Measurements from ENCODE around the gene GMCL1.

GMCL1 gene

DNA sequence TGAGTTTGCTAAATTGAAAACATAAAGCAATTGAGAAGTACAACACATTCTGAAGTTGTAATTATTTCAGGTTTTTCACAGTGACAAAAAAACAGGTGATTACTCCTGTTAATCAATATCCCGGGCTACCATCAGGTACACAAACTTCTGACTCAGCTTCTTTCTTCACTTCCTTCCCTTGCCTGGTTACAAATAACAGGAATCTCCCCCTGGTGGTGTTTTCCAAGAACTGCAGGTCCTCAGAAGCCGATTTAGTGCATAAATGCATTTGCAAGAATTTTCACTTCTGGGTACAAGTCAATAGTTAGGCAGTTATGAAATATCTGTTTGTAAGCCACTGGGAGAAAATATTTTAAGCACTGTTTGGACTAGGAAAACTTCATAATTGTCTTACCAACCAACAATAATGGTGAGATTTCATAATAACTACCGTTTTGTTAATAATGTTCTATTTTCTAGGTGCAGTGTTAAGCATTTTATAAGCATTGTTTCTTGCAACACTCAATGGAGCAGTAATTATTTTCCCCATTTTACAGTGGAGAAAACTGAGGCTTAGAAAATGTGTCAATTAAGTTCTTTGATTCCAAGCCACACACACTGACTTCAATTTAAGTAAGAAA lies 12.4 kb upstream of the GMCL1 start:
- TF ChIP-seq, protein P1, sequence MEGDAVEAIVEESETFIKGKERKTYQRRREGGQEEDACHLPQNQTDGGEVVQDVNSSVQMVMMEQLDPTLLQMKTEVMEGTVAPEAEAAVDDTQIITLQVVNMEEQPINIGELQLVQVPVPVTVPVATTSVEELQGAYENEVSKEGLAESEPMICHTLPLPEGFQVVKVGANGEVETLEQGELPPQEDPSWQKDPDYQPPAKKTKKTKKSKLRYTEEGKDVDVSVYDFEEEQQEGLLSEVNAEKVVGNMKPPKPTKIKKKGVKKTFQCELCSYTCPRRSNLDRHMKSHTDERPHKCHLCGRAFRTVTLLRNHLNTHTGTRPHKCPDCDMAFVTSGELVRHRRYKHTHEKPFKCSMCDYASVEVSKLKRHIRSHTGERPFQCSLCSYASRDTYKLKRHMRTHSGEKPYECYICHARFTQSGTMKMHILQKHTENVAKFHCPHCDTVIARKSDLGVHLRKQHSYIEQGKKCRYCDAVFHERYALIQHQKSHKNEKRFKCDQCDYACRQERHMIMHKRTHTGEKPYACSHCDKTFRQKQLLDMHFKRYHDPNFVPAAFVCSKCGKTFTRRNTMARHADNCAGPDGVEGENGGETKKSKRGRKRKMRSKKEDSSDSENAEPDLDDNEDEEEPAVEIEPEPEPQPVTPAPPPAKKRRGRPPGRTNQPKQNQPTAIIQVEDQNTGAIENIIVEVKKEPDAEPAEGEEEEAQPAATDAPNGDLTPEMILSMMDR (conservative IDR thresholded peaks at IDR 0.05; ENCODE audit: low read depth, low read length), result peak; percentile 97
- H3K36me3 ChIP-seq (ENCODE audit: insufficient read depth), result no peaks in the 10 kb centered on the region
- no peaks in the 10 kb centered on the region for H4K20me1 ChIP-seq (ENCODE audit: insufficient read depth)
- H3K4me2 ChIP-seq, result peak overlapping the region; percentile 29; the same call in 1 of the 2 replicates
- H2AFZ ChIP-seq (ENCODE audit: low read depth), result no peak overlapping the region
- H3K27ac ChIP-seq, result no peak overlapping the region
- no peak overlapping the region for H3K9ac ChIP-seq
- H3K4me3 ChIP-seq (IDR thresholded peaks at IDR 0.05; ENCODE audit: insufficient read depth, low read depth, low read length), result no peak overlapping the region
- H3K79me2 ChIP-seq (ENCODE audit: insufficient read depth, low read depth), result no peaks in the 10 kb centered on the region
- H3K4me1 ChIP-seq (ENCODE audit: low read depth, poor library complexity, severe bottlenecking), result peaks cover 14% of the 10 kb centered on the region
- no peaks in the 10 kb centered on the region for H3K27me3 ChIP-seq (ENCODE audit: insufficient read depth, low read depth)

DNA sequence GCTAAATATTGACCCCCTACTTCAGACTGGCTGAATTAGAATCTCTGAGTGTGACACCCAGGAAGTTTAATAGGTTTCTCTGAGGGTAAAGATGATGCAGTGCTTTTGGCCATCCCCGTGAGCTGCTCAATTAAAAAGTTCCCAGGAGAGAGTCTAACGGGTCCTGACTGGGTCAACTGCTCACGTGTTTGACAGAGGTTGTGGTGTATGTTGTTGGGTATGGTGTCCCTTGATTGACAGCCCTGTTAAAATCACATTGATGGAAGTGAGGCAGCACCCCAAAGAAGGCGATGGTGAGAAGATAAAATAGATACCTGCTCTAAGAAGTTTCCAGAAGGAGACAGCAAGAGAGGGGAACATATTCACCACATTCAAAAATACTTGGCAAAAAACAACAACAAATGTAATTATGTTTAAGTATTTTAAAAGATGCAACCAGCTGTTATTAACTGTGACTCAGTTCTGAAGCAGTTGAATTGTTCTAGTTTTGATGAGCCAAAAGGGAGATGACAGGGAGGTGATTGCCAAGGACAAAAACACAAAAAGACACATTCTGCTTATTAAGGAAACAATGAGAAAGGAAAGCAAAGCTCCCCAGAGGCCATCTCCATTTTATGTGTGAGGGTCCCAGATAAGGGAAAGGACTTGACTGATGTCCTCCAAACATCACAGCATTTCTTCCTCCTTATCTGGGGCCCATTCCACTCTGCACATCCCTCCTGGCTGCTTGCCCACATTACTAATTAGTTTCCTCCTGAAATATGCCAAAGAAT lies 11.5 kb upstream of the GMCL1 start:
- no peak overlapping the region for H3K9ac ChIP-seq

DNA sequence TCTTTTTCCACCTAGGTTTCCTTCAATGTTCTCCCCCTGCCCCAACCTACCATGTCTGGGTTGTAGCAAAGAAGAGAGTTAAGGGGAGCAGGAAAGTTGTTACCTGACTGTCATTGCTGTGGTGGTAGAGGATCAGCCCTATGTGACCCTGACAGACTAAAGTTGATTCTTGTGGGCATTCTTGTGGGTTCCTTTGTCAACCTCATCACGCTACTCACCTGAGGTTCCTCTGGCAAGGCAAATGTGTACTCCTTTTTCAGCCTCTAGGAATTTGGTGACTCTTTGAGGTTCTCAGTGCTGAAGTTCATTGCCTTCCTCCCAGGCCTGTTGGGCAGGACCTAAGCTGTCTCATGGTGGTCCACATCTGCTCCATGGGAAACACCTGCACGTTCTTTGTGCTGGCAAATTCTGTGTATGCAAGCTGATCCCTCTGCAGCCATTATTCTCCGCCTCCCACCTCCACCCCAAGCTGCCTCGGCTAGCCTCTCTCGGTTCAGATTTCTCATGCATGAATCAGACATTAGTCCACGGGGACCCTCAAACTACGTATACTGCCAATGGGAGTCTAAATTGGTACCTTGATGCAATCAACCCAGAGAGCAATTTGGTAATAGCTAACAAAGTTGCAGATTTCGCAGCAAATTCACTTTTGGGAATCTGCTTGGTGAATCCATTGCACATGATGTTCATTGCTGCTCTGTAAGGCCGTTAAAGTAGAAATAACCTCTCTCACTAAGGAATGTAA lies 1.5 kb upstream of the GMCL1 start:
- peaks cover 32% of the 10 kb centered on the region for H3K4me1 ChIP-seq (ENCODE audit: low read depth, poor library complexity, severe bottlenecking)
- H3K36me3 ChIP-seq (ENCODE audit: insufficient read depth), result no peaks in the 10 kb centered on the region
- H3K79me2 ChIP-seq (ENCODE audit: insufficient read depth, low read depth), result peaks cover 29% of the 10 kb centered on the region
- no peak overlapping the region for H3K9ac ChIP-seq
- no peak overlapping the region for H3K4me3 ChIP-seq (IDR thresholded peaks at IDR 0.05; ENCODE audit: insufficient read depth, low read depth, low read length)
- H3K4me2 ChIP-seq, result peak overlapping the region; percentile 94; the same call in 1 of the 2 replicates
- H4K20me1 ChIP-seq (ENCODE audit: insufficient read depth), result no peaks in the 10 kb centered on the region
- H3K27me3 ChIP-seq (ENCODE audit: insufficient read depth, low read depth), result no peaks in the 10 kb centered on the region
- H3K27ac ChIP-seq, result no peak overlapping the region
- peak overlapping the region; percentile 92; the same call in 1 of the 2 replicates for H2AFZ ChIP-seq (ENCODE audit: low read depth)
- TF ChIP-seq, protein P1 (conservative IDR thresholded peaks at IDR 0.05; ENCODE audit: low read depth, low read length), result no peak

More for the DNA sequence above, 11.5 kb upstream of the GMCL1 start:
- TF ChIP-seq, protein P1 (conservative IDR thresholded peaks at IDR 0.05; ENCODE audit: low read depth, low read length), result no peak
- Histone ChIP-seq H3K4me2 (no peak overlapping the region), H3K4me3 (IDR thresholded peaks at IDR 0.05; ENCODE audit: insufficient read depth, low read depth, low read length) (no peak overlapping the region), H3K4me1 (ENCODE audit: low read depth, poor library complexity, severe bottlenecking) (peaks cover 14% of the 10 kb centered on the region), H3K27ac (no peak overlapping the region), H3K36me3 (ENCODE audit: insufficient read depth) (no peaks in the 10 kb centered on the region), H3K79me2 (ENCODE audit: insufficient read depth, low read depth) (no peaks in the 10 kb centered on the region), H2AFZ (ENCODE audit: low read depth) (no peak overlapping the region), H3K27me3 (ENCODE audit: insufficient read depth, low read depth) (no peaks in the 10 kb centered on the region), H4K20me1 (ENCODE audit: insufficient read depth) (no peaks in the 10 kb centered on the region)

DNA sequence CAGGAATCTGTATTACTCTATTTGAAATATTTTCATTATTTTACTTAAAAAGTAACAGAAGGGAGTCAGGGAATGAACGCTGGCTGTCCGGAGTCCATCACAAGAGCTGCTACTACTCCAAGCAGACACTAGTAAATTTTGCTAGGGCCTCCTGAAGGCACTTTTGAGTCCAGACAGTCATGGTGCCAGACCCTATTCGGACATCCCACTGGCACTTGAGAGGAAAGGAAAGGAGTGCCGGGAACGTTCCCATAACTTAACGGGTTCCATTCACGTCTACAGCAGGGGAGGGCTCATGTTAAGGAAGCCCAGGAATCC lies 563 bp upstream of the GMCL1 start:
- TF ChIP-seq, protein P1 (conservative IDR thresholded peaks at IDR 0.05; ENCODE audit: low read depth, low read length), result no peak
- Histone ChIP-seq H3K27ac (peak overlapping the region; percentile 71), H3K27me3 (ENCODE audit: insufficient read depth, low read depth) (no peaks in the 10 kb centered on the region), H4K20me1 (ENCODE audit: insufficient read depth) (no peaks in the 10 kb centered on the region), H3K9ac (peak overlapping the region; percentile 57), H3K36me3 (ENCODE audit: insufficient read depth) (no peaks in the 10 kb centered on the region), H3K79me2 (ENCODE audit: insufficient read depth, low read depth) (peaks cover 34% of the 10 kb centered on the region), H2AFZ (ENCODE audit: low read depth) (peak overlapping the region; percentile 92), H3K4me3 (IDR thresholded peaks at IDR 0.05; ENCODE audit: insufficient read depth, low read depth, low read length) (peak overlapping the region; percentile 78), H3K4me2 (peak overlapping the region; percentile 94), H3K4me1 (ENCODE audit: low read depth, poor library complexity, severe bottlenecking) (peaks cover 32% of the 10 kb centered on the region)

All from KMS-11 (cell line).